Neuron (in vitro differentiated cells): ENCODE results near the gene SRGAP3.

Experiments
- H2AFZ ChIP-seq: one replicate; pipeline ENCODE4 v1.6.1; 2013; ENCODE audit warnings: low read depth, mild to moderate bottlenecking, inconsistent platforms, low read length, moderate library complexity
- H3K27me3 ChIP-seq: one replicate; pipeline ENCODE4 v1.6.1; 2013; ENCODE audit warnings: low read length; ENCODE audit not compliant: insufficient read depth
- H3K36me3 ChIP-seq: one replicate; pipeline ENCODE4 v1.6.1; 2013; ENCODE audit warnings: low read length; ENCODE audit not compliant: insufficient read depth
- H3K4me1 ChIP-seq: one replicate; pipeline ENCODE4 v1.6.1; 2013; ENCODE audit warnings: low read length; ENCODE audit not compliant: insufficient read depth
- H3K4me3 ChIP-seq: 2 replicates; pipeline ENCODE4 v1.5.1; 2013; ENCODE audit warnings: mild to moderate bottlenecking, low read length, moderate library complexity
- H3K9me3 ChIP-seq: one replicate; pipeline ENCODE4 v1.6.1; 2013; ENCODE audit warnings: low read length

The SRGAP3 gene

DNA sequence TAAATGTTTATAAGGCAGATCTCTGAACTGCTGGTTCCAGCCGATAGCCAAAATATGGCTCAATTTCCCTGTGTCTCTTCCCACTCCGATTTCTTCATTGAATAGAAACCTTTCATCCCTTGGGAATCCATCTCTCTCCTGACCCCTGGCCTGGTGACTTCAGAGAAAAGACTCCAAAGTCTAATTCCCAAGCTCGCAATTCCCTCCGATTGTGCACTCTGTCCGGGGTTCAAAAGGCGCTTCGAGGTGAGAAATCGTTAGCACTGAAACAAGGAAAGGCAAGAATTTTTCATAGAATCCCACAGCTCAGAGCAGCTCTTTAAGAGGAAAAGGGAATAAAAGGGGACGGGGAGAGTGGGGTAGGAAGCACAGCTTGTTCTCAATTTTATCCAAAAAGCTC lies 267.7 kb downstream of the SRGAP3 start:
- peaks cover 3% of the 10 kb centered on the region for H3K4me1 ChIP-seq
- peaks cover 27% of the 10 kb centered on the region for H3K36me3 ChIP-seq
- H3K4me3 ChIP-seq: no peak overlapping the region
- H3K9me3 ChIP-seq: no peaks in the 10 kb centered on the region
- H2AFZ ChIP-seq: no peak overlapping the region
- H3K27me3 ChIP-seq: no peaks in the 10 kb centered on the region

DNA sequence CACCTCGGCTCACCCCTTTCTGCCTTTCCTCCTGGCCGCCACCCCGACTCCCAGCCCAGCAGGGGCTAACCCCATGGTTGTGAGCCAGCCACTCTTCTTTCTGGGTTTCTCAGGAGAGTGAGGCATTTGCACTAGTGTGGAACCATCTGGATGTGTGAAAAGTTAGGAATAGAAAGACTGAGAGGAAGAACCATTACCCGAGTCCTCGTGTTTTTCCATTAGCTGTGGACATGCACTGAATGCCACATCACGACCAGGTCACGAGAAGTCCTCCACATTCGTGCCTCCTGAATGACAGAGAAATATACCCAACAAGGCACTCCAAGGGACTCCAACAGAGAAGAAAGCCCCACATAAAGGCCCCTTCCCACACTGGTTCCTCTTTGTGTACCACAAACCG lies 268.1 kb downstream of the SRGAP3 start:
- Histone ChIP-seq H3K4me1 (peaks cover 3% of the 10 kb centered on the region), H2AFZ (no peak overlapping the region), H3K4me3 (no peak overlapping the region), H3K9me3 (no peaks in the 10 kb centered on the region), H3K36me3 (peaks cover 25% of the 10 kb centered on the region), H3K27me3 (no peaks in the 10 kb centered on the region)

DNA sequence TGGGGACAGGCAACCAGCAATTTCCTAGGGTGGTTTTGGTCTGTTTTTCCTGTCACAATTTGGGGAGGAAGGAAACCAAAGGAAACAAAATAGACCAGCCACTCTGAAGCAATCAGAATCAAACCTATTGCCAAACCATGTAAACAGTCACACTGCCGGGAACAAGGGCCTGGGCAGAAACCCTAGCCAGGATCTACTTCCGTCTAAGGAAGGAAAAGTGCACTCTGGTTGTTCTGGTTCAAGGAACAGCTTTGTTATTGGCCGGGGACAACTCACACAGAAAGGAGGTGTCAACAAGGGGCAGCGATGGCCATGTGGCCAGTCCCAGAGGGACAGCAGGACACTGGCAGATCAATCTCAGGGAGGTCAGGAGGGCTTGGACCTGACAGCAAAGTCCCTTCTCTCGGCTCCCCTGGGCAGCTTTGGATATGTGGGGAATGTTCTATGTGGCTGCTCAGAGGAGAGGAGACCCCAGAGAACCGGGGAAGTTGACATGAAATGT lies 268.6 kb downstream of the SRGAP3 start:
- no peaks in the 10 kb centered on the region for H3K27me3 ChIP-seq
- no peaks in the 10 kb centered on the region for H3K9me3 ChIP-seq
- peaks cover 3% of the 10 kb centered on the region for H3K4me1 ChIP-seq
- H2AFZ ChIP-seq: no peak overlapping the region
- no peak overlapping the region for H3K4me3 ChIP-seq
- H3K36me3 ChIP-seq: peaks cover 20% of the 10 kb centered on the region

DNA sequence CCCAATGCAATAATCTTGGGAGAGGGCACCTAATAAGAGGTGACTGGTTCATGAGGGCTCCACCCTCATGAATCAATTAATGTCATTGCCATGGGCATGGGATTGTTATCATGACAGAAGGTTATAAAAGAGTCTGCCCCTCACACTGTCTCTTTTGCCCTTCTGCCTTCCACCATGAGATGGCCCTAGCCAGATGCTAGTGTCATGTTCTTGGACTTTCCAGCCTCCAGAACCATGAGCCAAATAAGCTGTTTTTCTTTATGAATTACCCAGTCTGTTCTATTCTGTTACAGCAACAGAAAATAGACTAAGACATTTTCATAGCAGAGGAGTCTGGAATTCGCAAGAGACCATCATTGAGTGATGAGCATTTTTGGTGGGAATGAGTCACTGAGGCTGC lies 270.2 kb downstream of the SRGAP3 start:
- Histone ChIP-seq H3K4me3 (no peak overlapping the region), H2AFZ (no peak overlapping the region), H3K36me3 (peaks cover 6% of the 10 kb centered on the region), H3K27me3 (no peaks in the 10 kb centered on the region), H3K9me3 (no peaks in the 10 kb centered on the region), H3K4me1 (peaks cover 3% of the 10 kb centered on the region)

DNA sequence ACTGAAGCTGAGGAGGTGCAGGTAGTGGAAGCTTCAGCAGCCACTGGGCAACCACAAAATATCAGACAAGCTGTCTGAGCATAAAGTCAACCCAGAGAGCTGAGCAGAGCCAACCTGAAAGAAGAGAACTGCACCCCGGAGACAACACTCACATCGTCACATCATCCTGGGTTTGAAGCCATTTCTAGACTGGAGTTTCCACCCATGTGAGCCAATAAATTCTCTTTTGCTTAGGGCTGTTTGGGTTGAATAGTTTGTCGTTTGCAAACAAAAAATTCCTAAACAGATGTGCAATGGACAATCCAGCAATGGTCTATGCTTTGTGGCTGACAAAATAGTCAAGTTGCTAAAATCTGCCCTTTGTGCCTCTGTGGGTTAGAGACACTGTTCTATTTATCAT lies 270.9 kb downstream of the SRGAP3 start:
- Histone ChIP-seq H3K27me3 (no peaks in the 10 kb centered on the region), H2AFZ (no peak overlapping the region), H3K36me3 (peaks cover 6% of the 10 kb centered on the region), H3K4me3 (no peak overlapping the region), H3K9me3 (no peaks in the 10 kb centered on the region), H3K4me1 (peaks cover 3% of the 10 kb centered on the region)

DNA sequence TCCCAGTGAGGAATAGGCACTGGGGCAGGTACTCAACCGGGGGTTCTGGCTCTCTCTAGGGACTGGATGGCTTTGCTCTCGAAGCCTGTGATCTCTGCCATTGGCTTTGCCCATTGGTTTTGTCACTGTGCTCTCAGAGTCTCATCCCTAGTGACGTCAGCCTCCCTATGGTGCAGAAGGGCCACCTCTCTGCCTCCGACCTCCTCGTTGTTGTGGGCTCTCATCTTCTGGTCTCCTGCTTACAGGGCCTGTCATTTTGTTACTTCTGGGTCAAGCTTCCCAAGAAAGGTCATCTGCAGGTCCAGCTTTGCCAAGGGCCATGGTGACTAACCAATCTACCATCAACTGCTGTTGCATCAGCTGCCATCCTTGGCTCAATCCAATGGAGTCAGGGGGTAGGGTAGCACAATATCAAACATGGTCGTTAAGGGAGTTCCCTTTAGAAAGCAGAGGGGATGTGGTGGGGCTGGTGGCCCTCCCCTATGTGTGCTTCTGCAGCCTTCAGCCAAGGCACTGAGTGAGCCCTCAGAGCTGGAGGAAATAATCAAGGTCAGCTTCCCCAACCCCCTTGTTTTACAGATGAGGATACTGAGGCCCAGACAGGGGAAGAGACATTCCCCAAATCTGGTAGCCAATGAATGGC lies 272.8 kb downstream of the SRGAP3 start:
- Histone ChIP-seq H3K4me1 (peaks cover under 1% of the 10 kb centered on the region), H3K27me3 (no peaks in the 10 kb centered on the region), H3K4me3 (no peak overlapping the region), H2AFZ (no peak overlapping the region), H3K36me3 (no peaks in the 10 kb centered on the region), H3K9me3 (no peaks in the 10 kb centered on the region)

DNA sequence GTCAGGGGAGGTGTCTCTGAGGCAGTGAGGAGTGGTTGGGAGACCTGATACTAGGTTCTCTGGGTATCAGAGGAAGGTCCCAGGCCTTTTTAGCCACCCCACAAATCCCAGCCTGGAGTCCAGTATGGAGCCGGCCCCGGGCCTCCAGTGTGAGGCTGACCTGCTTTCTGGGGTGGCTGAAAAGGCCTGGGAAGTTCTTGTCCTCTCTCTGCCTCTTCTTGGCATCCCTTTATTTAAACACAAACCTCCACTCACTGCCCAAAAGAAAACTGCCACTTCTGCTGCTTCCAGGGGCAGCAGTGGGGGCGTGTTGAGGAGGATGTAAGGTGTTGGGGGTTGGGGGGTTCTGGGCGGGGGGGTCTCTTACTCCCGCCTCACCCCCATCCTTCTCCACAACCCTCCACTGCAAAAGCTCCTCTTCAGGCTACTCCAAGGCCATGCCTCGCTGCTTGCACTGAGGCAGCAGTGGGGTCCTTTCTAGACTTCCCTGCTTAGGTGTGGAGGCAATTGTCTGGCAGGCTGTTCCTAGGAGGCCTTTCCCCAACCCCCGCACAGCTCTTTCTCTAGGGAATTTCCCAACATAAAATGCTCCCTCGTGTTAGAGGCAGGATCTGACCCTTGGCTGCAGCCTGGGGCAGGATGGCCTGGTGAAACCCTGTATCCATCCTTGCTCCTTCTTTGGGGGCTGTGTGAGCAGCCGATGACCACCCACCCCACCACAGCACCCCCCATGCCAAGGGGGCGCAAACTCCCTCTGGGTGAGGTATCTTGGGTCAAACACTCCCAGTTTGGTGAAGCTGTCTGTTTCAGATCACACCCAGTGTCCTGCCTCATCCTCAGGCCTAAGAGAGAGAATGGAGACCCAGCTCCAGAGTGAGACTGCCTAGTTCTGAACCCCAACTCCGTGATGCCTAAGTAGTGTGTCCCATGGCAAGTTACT lies 274.1 kb downstream of the SRGAP3 start:
- no peaks in the 10 kb centered on the region for H3K27me3 ChIP-seq
- H3K9me3 ChIP-seq: no peaks in the 10 kb centered on the region
- no peak overlapping the region for H2AFZ ChIP-seq
- no peak overlapping the region for H3K4me3 ChIP-seq
- H3K36me3 ChIP-seq: no peaks in the 10 kb centered on the region
- no peaks in the 10 kb centered on the region for H3K4me1 ChIP-seq

DNA sequence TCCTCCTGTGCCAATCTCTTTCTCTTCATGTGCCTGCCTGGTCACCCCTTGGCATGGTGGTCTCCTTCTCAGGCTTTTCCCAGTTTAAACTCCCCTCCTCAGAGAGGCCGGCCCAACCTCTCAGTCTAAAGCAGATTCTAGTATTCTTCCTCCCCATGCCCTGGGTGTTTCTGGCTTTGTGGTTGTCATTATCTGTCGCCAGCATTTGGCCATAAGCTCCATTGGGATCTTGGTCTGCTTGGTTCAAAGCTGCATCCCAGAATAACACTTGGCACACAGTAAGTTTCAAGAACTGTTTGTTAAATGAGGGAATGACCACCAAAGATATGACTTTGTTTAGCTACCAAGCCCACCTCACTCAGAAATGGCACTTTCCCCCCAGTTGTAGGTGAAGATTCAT lies 275.0 kb downstream of the SRGAP3 start:
- no peaks in the 10 kb centered on the region for H3K9me3 ChIP-seq
- H3K4me3 ChIP-seq: no peak overlapping the region
- no peaks in the 10 kb centered on the region for H3K4me1 ChIP-seq
- H2AFZ ChIP-seq: no peak overlapping the region
- H3K27me3 ChIP-seq: no peaks in the 10 kb centered on the region
- H3K36me3 ChIP-seq: no peaks in the 10 kb centered on the region

DNA sequence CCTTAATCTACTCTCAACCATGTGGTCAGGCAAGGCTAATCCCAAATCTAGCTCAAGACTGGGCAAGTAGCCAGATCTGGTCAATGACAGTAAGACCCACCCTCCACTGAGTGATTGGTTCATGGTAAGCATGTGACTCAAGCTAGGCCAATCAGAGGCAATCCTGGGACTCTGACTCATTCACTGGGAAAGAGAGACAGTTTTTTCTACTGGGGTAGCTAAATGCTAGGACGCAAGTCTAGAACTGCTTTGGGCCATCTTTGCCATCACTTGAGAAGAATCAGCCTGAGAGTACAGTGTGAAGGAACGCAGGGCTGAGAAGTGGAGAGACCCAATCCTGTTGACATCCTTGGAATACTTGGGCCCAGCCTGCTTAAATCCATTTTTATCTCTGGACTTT lies 276.8 kb downstream of the SRGAP3 start:
- Histone ChIP-seq H3K9me3 (no peaks in the 10 kb centered on the region), H3K36me3 (no peaks in the 10 kb centered on the region), H3K4me1 (no peaks in the 10 kb centered on the region), H2AFZ (no peak overlapping the region), H3K4me3 (no peak overlapping the region), H3K27me3 (no peaks in the 10 kb centered on the region)

DNA sequence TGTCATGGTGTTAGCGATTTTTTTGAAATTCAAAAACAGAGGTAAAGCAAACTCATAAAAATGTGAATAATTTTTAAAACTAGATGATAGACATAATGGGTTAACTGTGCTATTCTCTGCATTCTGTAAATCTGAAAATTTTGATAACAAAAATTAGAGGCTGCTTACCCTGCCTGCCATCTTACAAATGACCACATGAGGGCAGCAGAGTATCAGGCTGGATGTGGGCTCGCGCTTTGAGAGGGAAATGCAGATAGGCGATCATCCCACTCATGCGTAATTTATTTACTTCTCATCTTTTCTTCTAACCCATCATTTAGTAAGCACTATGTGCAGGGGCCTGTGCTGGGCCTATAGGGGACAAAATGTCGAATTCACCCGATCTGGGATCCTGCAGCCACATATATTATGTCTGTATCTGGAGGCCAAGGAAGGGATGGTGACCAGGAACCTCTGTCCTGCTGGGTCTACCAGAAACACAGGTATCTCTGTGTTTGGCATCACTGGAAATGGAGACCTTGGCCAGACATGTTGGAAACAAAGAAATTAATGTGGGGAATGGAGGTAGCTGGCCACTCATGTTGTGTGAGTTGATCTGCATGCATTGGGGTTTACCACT lies 278.4 kb downstream of the SRGAP3 start:
- no peaks in the 10 kb centered on the region for H3K4me1 ChIP-seq
- no peaks in the 10 kb centered on the region for H3K36me3 ChIP-seq
- H3K27me3 ChIP-seq: no peaks in the 10 kb centered on the region
- H3K9me3 ChIP-seq: no peaks in the 10 kb centered on the region
- no peak overlapping the region for H2AFZ ChIP-seq
- no peak overlapping the region for H3K4me3 ChIP-seq

DNA sequence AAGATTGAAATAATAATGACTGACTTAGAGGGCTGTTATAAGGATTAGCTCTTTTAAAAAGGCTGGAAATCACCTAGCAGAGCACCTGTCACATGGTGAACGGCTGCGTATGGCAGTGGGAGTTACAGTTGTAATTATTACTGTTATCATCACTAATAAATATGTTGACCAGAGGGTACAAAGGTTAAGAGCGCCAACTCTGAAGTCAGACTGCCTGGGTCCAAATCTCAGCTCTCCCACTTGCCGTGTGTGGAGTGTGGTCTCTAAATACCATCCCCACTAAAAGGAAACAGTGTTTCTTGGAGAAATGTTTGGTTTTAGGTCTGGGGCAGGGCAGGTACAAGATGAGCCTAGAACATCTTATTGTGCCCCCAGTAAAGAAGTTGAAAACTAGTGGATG lies 280.2 kb downstream of the SRGAP3 start:
- Histone ChIP-seq H3K27me3 (no peaks in the 10 kb centered on the region), H3K9me3 (no peaks in the 10 kb centered on the region), H2AFZ (no peak overlapping the region), H3K4me3 (no peak overlapping the region), H3K36me3 (no peaks in the 10 kb centered on the region), H3K4me1 (peaks cover 6% of the 10 kb centered on the region)

DNA sequence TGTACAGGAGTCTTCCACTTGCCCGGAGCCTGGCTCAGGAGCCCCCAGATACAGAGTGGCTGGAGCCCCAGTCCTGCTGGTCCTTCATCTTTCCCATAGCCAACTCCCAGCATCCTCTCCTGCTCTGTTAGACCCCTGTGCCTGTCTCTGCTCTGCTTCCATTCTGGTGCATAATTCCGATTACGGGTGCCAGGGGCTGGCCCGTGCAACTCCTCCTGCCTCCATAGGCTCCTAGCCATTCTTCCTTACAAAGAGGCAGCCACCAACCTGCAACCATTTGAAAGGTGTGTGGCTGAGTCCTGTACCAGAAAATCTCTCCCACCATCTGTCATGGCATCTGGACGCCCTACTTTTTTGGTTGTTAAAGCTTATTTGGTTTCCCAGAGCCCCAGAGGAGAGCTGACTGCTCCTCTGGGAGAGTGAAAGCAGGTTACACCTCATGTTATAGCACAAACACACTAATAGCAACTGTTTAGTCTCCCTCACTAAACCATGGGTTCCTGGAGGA lies 281.0 kb downstream of the SRGAP3 start:
- no peaks in the 10 kb centered on the region for H3K9me3 ChIP-seq
- H3K27me3 ChIP-seq: no peaks in the 10 kb centered on the region
- no peaks in the 10 kb centered on the region for H3K36me3 ChIP-seq
- no peak overlapping the region for H3K4me3 ChIP-seq
- H2AFZ ChIP-seq: no peak overlapping the region
- H3K4me1 ChIP-seq: peaks cover 14% of the 10 kb centered on the region

DNA sequence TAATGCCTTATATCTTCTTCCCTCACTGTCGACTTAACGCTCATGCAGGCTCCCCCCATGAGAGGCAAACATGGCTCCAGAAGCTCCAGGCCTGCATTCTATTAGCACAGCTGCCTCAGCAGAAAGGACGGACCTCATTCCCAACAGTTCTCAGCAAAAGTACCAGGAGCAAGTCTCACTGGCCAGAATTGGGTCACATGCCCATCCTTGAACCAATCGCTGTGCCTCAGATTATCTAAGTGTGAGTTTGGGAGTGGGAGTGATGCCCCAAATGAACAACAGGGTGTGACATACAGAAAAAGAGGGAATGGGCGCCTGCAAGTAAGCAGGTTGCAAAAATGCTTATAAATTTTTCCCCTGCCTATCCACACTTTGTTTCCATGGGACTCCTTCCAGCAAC lies 281.9 kb downstream of the SRGAP3 start:
- H3K4me3 ChIP-seq: no peak overlapping the region
- no peaks in the 10 kb centered on the region for H3K36me3 ChIP-seq
- H3K4me1 ChIP-seq: peaks cover 14% of the 10 kb centered on the region
- H3K27me3 ChIP-seq: no peaks in the 10 kb centered on the region
- no peaks in the 10 kb centered on the region for H3K9me3 ChIP-seq
- H2AFZ ChIP-seq: no peak overlapping the region
